Peyer's patch (tissue), 4 donors: ENCODE measurements around the gene CD177. TPM values are rescaled to one million over a fixed set of nuclear protein-coding genes. Genes with fewer than 3 reads are reported as not detected.
"Not testable (repeated sequence)": the region's sequence is repeated elsewhere in the genome, so short reads cannot be mapped to it uniquely, and the experiment has no call there.

Source experiments
- DNase-seq, 3 donors: peaks; one replicate each; pipeline ENCODE4 v3.0.0-alpha.2; 2017 to 2019
- H3K27ac ChIP-seq, 4 donors: fragments of 200-600 bp; sonication (generic); one replicate each; pipeline ENCODE4 v1.5.1; 2016 to 2019
- H3K27me3 ChIP-seq, 2 donors: fragments of 200-600 bp; sonication (generic); one replicate each; pipeline ENCODE4 v1.5.1; 2019
- H3K36me3 ChIP-seq, 3 donors: fragments of 200-600 bp; sonication (generic); one replicate each; pipeline ENCODE4 v1.5.1; 2016 to 2019
- H3K4me1 ChIP-seq, 4 donors: fragments of 200-600 bp; sonication (generic); one replicate each; pipeline ENCODE4 v1.5.1; 2016 to 2019
- H3K4me3 ChIP-seq, 4 donors: fragments of 200-600 bp; sonication (generic); 1 replicate in 3 of 4; 2 replicates in 1 of 4; pipeline ENCODE4 v1.5.1; 2016 to 2019; ENCODE audit warnings: mild to moderate bottlenecking in 1 of 4
- H3K9me3 ChIP-seq, 4 donors: fragments of 200-600 bp; sonication (generic); one replicate each; pipeline ENCODE4 v1.5.1; 2016 to 2019; ENCODE audit warnings: mild to moderate bottlenecking in 1 of 4
- POLR2A ChIP-seq, 2 donors: fragments of 450-650 bp; IDR thresholded peaks; one replicate each; pipeline ENCODE4 v1.5.1; 2017; ENCODE audit warnings: antibody characterized with exemption in 2 of 2, mild to moderate bottlenecking in 2 of 2, moderate library complexity in 2 of 2
- total RNA-seq, 4 donors: library from RNA; depleted of rRNA; stranded (reverse); fragments of >200 nt; gene quantifications; one replicate each; pipeline ENCODE4 v1.1.0, GENCODE V29; 2016
- TF ChIP-seq, protein P1 (sequence below), 6 experiments: fragments of 450-650 bp in 4 of 6; fragments of 200-600 bp in 2 of 6; sonication (generic) in 1 of 6; IDR thresholded peaks; one replicate each; pipeline ENCODE4 v1.5.1; 2017 to 2019; ENCODE audit warnings: antibody characterized with exemption in 6 of 6, mild to moderate bottlenecking in 3 of 6, moderate library complexity in 1 of 6

CD177 gene
- total RNA-seq, 4 donors from 2014 or later = not detected

DNA sequence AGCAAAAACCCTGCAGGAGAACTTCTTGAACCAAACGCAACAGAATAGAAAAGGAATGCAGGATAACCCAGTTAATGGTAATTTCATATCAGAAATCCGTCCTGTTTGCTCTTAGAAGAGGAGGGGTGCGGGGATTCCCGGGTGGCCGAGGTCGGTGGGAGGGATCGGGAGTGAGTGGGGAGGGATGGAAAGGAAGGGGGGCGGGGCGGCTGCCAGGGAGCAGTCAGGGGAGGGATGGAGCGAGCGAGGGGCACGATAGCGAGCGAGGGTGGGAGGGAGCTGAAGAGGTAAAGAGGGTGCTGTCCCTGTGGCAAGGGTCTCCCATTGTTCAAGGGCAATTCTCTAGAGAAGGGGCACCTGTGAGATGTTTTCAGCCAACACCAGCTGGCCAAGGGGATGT is 26.5 kb downstream of the CD177 start:
- H3K4me3 ChIP-seq = no peak overlapping the region
- no peaks in the 10 kb centered on the region for H3K27me3 ChIP-seq
- TF ChIP-seq POLR2A (IDR thresholded peaks at IDR 0.05) = no peak
- TF ChIP-seq, protein P1, sequence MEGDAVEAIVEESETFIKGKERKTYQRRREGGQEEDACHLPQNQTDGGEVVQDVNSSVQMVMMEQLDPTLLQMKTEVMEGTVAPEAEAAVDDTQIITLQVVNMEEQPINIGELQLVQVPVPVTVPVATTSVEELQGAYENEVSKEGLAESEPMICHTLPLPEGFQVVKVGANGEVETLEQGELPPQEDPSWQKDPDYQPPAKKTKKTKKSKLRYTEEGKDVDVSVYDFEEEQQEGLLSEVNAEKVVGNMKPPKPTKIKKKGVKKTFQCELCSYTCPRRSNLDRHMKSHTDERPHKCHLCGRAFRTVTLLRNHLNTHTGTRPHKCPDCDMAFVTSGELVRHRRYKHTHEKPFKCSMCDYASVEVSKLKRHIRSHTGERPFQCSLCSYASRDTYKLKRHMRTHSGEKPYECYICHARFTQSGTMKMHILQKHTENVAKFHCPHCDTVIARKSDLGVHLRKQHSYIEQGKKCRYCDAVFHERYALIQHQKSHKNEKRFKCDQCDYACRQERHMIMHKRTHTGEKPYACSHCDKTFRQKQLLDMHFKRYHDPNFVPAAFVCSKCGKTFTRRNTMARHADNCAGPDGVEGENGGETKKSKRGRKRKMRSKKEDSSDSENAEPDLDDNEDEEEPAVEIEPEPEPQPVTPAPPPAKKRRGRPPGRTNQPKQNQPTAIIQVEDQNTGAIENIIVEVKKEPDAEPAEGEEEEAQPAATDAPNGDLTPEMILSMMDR (IDR thresholded peaks at IDR 0.05) = no peak
- H3K9me3 ChIP-seq = no peaks in the 10 kb centered on the region
- H3K27ac ChIP-seq = no peak overlapping the region
- H3K4me1 ChIP-seq = no peaks in the 10 kb centered on the region
- H3K36me3 ChIP-seq = no peaks in the 10 kb centered on the region
- no peak for DNase-seq

DNA sequence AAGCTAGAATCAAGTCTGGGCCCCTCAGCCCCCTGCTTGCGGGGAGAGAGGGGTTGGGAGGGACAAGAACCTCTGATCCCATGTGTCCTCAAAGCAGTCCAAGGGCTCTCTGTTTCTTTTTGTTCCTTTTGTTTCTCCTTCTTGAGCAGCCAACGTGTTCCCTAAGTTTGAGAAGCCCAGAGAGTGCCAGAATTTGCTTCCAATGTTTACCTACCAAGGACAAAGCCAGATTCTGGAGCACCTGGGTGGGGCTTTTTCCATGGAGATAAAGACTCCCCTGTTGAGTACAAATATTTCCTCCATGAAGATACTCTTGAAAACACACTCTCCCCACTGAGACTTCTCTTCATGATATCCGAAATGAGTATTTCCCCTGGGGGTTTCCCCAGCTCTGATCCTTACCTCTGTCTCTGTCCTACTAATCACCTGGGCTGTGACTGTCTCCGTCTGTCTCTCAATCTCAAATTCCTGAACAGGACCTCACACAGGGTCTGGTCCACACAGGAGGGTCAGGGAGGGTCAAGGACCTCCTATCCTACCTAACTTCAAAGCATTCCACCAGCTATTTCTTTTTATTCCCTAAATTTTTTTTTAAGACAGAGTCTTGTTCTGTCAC is 27.4 kb downstream of the CD177 start:
- no peaks in the 10 kb centered on the region for H3K4me1 ChIP-seq
- no peaks in the 10 kb centered on the region for H3K9me3 ChIP-seq
- H3K36me3 ChIP-seq = no peaks in the 10 kb centered on the region
- no peaks in the 10 kb centered on the region for H3K27me3 ChIP-seq
- DNase-seq = no peak
- H3K27ac ChIP-seq = no peak overlapping the region
- H3K4me3 ChIP-seq = no peak overlapping the region
- TF ChIP-seq, protein P1 (IDR thresholded peaks at IDR 0.05) = no peak
- no peak for TF ChIP-seq POLR2A (IDR thresholded peaks at IDR 0.05)

DNA sequence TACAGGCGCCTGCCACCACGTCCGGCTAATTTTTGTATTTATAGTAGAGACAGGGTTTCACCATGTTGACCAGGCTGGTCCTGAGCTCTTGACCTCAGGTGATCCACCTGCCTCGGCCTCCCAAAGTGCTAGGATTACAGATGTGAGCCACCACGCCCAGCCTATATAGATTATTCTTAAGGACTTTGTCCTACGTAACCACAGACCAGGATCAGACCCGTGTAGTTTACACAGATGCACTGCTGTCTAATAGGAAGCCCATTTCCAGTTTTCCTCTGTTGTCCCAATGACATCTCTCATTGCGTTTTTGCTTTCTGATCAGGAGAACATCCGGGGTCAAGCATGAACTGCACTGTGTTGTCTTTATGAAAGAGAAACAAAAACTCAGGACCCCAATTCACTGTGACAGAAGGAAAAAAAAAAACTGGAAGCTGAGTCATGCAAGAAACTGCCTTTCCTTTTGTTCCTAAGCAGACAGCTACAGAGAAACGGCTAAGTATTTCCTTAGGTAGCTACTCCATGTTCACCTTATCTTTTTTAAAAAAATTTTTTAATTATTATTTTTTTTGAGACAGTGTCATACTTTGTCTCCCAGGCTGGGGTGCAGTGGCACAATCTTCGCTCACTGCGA is 29.2 kb downstream of the CD177 start:
- not testable (repeated sequence) for H3K4me3 ChIP-seq, H3K4me1 ChIP-seq, DNase-seq, H3K27ac ChIP-seq, H3K9me3 ChIP-seq, H3K36me3 ChIP-seq, H3K27me3 ChIP-seq

DNA sequence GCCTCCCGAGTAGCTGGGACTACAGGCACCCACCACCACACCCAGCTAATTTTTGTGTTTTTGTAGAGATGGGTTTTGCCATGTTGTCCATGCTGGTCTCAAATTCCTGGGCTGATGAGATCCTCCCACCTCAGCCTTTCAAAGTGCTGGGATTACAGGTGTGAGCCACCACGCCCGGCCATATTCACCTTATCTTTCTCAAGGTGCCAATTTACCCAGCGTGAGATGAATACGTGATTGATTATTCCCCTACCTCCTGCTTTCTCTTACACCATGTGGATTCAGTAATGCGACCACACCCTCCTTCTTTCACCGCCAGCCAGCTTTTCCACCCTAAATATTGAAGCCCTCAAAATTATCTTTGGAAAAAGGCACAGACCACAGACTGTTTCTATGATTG is 29.8 kb downstream of the CD177 start:
- not testable (repeated sequence) for H3K36me3 ChIP-seq, H3K4me1 ChIP-seq, H3K27ac ChIP-seq, DNase-seq, H3K27me3 ChIP-seq, H3K4me3 ChIP-seq, H3K9me3 ChIP-seq

DNA sequence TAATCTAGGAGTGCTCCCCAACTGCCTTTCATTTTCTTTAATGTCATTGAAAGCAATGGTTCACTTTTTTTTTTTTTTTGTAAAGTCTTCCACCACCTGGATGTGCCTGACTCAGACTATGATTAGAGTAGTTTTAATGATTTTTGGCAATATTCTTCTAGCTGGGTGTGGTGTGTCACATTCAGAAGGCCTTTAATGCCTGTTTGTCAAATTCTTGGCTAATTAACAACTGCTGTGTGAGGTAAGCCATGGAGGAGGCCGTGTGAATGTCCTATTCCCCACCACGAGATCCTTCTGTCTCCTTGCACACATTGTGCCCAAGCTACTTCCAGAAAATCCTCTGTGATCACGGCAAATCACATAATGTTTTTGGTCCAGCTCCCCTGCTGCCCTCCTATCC is 30.3 kb downstream of the CD177 start:
- H3K36me3 ChIP-seq, DNase-seq, H3K4me3 ChIP-seq, H3K9me3 ChIP-seq, H3K27me3 ChIP-seq, H3K4me1 ChIP-seq, H3K27ac ChIP-seq: not testable (repeated sequence)

DNA sequence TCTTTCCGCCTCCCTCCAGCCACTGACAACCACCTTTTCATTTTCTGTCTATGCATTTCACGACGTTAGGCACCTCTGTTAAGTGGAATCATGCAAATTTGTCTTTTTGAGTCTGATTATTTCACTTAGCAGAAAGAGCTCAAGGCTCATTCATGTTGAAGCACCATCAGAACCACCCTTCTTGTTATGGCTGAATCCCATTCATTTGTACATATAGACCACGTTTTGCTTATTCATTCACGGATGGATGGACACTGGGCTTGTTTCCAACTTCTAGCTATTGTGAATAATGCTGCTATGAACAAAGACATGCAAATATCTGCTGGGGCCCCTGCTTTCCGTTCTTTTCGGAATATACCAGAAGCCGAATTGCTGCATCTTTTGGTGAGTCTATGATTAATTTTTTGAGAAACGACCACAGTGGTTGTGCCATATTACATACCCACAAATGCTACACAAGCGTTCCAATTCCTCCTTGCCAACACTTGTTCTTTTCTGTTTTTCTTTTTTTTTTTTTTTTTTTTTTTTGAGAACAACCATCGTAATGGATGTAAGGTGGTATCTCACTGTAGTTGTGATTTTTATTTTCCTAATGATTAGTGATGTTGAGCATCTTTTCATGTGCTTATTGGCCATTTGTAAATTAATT is 37.5 kb downstream of the CD177 start:
- not testable (repeated sequence) for DNase-seq, H3K36me3 ChIP-seq, H3K27me3 ChIP-seq, H3K4me3 ChIP-seq, H3K4me1 ChIP-seq, H3K27ac ChIP-seq, H3K9me3 ChIP-seq

DNA sequence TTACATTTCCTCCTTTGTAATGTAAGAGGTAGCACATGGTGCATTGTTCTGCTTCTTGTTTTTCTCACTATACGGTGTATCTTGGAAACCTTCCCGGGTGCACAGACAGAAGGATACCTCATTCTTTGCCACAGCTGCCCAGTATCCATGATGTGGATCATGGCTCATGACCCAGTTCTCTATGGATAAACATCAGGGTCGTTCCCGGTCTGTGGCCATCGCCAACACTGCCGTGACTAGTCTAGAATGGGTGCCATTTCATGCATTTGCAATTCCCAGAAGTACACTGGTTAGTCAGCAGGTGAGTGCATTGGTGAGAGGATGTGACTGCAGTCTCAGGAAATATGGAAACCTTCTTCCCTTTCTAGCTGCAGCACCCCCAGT is 38.1 kb downstream of the CD177 start:
- DNase-seq = not testable (repeated sequence)

DNA sequence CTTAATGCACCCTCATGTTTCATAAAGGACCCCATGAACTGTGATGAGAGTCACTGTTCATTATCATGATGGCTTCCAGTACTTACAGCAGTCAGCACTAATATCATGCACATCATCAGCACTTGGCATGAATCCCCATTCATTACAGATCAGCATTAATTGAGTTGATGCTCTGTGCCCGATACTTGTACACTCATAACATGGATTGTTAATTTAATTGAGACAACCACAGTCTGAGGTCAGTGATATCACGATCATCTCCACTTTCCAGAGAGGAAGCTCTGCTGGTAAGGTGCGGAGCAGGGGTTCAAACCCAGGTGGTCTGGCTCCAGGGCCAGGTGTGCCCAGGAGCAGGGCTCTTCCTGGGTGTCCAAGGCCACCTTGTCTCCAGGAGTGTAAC is 40.0 kb downstream of the CD177 start:
- not testable (repeated sequence) for H3K4me3 ChIP-seq, H3K4me1 ChIP-seq, H3K27me3 ChIP-seq, H3K36me3 ChIP-seq, H3K9me3 ChIP-seq, H3K27ac ChIP-seq, DNase-seq

More for the DNA sequence above, 38.1 kb downstream of the CD177 start:
- not testable (repeated sequence) for H3K27ac ChIP-seq, H3K9me3 ChIP-seq, H3K4me1 ChIP-seq, H3K4me3 ChIP-seq, H3K27me3 ChIP-seq, H3K36me3 ChIP-seq

DNA sequence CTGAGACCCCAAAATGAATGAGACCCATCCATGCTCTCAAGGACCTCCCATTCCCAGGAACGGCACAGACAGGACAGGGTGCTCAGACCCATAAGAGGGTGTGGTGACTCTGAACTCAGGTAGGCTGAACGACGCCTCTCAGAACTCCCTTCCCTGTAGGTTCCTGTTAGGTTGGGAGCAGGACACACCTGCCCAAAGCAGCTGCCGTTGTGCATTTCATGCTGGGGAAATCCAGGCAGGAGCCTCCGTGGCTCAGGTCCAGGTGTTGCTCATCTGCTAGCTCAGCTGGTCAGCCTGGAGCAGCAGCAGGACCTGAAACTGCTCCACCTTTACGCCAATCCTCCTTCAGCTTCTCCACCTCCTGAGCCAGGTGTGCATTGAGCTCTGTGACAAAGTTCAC is 42.1 kb downstream of the CD177 start:
- no peak overlapping the region for H3K4me3 ChIP-seq
- no peak for DNase-seq
- TF ChIP-seq POLR2A (IDR thresholded peaks at IDR 0.05) = no peak
- TF ChIP-seq, protein P1 (IDR thresholded peaks at IDR 0.05) = no peak
- no peak overlapping the region for H3K27ac ChIP-seq
- no peaks in the 10 kb centered on the region for H3K9me3 ChIP-seq
- H3K4me1 ChIP-seq = no peaks in the 10 kb centered on the region
- H3K36me3 ChIP-seq = no peaks in the 10 kb centered on the region
- no peaks in the 10 kb centered on the region for H3K27me3 ChIP-seq
